ENCODE results near the gene ANO7. TPM values are rescaled to one million over a fixed set of nuclear protein-coding genes. Genes with fewer than 3 reads are reported as not detected.

The ANO7 gene
- total RNA-seq, 1 donor from 2014 or later = 0.81 TPM

GRCh38 chr2:241218131-241219029 lies 29.9 kb downstream of the ANO7 start:
- no peak for ATAC-seq
- DNase-seq (ENCODE audit: missing footprints) = peak; percentile 83
- intact Hi-C loops (cut with DNase I) = loop anchor here (5.0 kb wide), 2 partner anchors 66 to 116 kb away; partner anchors contain the start of genes MTERF4 and PPP1R7

GRCh38 chr2:241219030-241219382 lies 30.5 kb downstream of the ANO7 start:
- ATAC-seq (no peak), DNase-seq (ENCODE audit: missing footprints) (no peak)
- intact Hi-C loops (cut with DNase I) = loop anchor here (5.0 kb wide), 2 partner anchors 67 to 117 kb away; partner anchors contain the start of genes MTERF4 and PPP1R7

GRCh38 chr2:241219856-241220356 lies 31.4 kb downstream of the ANO7 start:
- intact Hi-C loops (cut with DNase I) = loop anchor here (5.0 kb wide), 2 partner anchors 68 to 118 kb away; partner anchors contain the start of genes MTERF4 and PPP1R7
- ATAC-seq = no peak
- no peak for DNase-seq (ENCODE audit: missing footprints)

DNA sequence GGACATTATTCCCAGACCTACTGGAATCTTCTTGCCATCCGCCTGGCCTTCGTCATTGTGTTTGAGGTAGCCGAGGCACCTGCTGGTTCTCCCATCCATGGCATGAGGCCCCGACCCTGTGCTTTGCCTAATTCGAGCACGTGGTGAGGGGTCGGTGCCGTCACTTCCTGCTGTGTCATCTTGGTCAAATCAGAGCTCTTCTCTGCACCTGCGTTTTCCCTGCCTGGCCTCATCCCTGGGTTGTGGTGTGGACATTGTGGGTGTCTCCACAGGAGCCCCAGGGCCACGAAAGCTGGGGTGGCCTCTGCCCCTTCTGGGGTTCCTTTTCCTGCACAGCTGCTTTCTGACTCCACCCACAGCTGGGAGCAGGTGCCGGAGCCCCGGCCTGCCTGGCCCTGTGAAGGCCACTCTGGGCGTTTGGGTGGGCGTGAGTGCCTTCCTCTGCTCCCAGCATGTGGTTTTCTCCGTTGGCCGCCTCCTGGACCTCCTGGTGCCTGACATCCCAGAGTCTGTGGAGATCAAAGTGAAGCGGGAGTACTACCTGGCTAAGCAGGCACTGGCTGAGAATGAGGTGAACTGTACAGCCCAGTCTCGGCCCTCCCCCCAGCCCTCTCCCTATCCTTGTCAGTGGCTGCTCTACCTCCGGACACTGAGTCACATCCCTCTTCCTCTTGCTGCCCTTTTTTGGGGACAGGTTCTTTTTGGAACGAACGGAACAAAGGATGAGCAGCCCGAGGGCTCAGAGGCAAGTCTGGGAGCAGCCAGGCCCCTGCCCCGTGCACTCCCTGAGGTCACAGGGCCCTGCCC lies 34.9 kb downstream of the ANO7 start:
- DNase-seq (ENCODE audit: missing footprints) (peak; percentile 51), ATAC-seq (no peak)
- intact Hi-C loops (cut with DNase I) = no loop called here

- peak; percentile 69 for DNase-seq (ENCODE audit: missing footprints)
- peak; percentile 43 for ATAC-seq
- intact Hi-C loops (cut with DNase I) = no loop called here
Measured at GRCh38 chr2:241224018-241224850, 35.8 kb downstream of the ANO7 start.

DNA sequence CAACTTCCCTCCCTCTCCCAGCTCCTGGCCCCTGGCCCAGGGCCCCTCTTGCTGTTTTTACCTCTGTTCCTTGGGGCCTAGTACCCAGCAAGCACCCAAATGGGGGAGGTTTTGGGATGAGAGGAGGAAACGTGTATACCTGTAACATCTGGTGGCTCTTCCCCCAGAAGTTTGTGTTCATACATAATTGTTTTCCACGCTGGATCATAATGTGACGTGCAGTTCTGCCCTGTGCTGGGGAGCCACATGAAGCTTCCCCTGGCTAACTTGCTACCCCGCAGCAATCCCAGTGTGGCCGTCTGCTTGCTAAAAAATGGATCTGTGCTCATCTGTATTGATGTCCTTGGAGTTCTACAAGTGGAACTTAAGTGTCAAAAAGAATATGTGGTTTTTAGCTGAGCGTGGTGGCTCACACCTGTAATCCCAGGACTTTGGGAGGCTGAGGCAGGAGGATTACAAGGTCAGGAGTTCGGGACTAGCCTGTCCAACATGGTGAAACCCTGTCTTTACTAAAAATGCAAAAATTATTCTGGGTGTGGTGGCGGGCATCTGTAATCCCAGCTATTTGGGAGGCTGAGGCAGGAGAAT lies 36.5 kb downstream of the ANO7 start:
- DNase-seq (ENCODE audit: missing footprints) (peak; percentile 25), ATAC-seq (no peak)
- intact Hi-C loops (cut with DNase I) = no loop called here

GRCh38 chr2:241225545-241225944 lies 37.1 kb downstream of the ANO7 start:
- no peak for ATAC-seq
- intact Hi-C loops (cut with DNase I) = no loop called here
- peak; percentile 25 for DNase-seq (ENCODE audit: missing footprints)

DNA sequence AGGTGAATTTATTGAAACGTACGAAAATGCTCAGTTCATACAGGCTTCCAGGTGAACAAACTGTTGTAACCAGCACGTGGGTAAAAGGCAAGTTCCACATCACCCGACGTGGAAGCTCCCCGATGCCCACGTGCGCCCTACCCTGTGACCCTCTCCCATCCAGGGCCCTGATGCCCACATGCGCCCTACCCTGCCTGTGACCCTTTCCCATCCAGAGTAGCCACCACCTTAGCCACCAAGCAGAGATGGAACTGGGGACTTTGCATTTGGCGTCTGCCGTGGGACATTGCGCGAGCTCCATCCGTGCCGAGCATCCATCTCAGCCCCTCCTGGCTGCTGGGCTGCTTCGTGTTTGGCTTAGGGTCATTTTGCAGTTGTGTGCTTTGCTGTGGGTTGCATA lies 37.5 kb downstream of the ANO7 start:
- DNase-seq (ENCODE audit: missing footprints) (peak; percentile 20), ATAC-seq (no peak)
- intact Hi-C loops (cut with DNase I) = no loop called here

DNA sequence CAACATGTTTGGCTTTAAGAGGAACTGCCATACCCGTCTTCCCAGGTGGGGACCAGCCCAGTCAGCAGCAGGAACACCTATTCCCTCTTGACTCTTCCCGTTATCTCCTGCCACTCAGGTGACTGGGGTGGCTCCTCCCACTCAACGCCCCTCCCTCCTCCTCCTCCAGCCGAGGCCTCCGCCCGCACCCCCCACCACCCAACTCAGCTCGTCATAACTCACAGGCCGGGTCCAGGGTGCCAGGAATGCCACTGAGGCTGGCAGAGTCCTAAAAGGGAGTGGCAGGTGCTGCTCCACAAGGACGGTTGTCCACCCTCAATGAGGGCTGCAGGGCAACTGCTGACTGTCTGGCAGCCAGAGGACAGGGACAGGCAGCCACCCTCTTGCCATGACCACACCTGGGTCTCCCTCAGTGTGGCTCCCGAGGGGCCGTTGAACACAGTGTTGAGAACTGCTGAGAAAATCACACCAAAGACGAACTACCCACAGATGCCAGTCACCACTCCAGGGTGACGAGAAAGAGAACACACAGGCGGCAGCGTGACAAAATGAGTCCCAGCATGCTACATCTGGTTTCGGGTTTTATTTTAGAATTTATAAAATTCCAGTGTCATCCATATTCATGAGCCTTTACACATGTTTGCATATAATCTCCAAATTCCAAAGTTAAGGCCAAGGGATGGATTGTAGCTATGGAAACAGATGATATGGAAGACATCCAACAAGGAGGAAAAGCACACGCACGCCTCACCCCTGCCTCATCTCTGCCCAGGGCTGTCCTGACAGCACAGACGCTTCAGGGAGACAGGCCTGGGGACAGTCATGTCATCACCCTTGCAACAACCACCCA lies 38.5 kb downstream of the ANO7 start:
- intact Hi-C loops (cut with DNase I) = no loop called here
- peak; percentile 46 for ATAC-seq
- DNase-seq (ENCODE audit: missing footprints) = peak; percentile 33

DNA sequence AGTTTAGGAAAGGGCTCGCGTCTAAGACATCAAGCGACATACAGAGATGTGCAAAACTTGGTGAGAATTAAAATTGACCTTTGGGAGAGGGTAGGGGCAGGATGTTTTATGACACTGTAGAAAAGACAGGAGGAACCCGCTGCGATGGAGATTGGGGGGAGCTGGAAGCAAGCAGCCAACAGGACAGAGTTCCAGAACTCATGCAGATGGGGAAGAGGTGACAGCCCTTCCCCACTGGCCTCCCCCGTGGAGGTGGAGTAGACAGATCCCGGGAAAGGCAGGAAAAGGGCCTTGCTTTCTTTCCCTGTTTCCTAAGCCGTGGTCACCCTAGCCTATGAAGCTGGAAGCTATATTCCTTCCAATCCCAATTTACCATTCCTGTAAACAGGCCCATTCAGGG lies 39.1 kb downstream of the ANO7 start:
- intact Hi-C loops (cut with DNase I) = no loop called here
- ATAC-seq (no peak), DNase-seq (ENCODE audit: missing footprints) (peak; percentile 20)

DNA sequence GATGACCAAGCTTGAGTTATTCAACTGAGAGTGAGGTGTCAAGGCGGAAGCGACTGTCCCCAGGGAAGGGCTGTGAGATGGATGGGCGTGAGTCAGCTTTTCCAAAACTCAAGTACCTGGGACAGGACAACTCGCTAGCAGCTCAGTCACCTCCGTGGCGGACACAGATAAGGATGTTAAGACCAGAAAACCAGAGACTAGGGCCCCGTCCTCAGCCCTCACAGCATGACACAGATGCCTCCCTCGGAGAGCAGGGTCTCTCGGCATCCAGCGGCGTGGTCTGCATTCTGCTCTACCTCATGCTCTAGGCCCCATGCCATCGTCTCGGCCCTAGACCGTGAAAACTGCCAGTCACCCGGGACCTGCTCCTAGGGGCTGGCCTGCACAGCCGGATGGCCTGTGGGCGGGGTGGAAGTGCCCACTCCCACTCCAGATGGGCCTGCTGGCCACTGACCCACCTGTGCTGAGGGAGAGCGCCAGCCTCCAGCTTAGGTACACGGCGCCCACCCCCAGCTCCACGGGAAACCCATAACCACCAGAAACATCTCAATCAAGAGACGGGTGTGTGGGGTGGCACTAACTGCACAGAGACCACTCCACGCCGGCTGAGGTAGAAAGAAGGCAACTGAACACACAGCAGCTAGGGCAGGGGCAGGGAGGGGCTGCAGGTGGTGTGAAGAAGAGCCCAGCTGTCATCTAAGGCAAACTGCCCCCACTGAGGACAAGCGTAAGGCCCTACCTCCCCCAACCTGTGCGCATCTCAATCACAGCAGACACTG lies 39.8 kb downstream of the ANO7 start:
- peak; percentile 58 for DNase-seq (ENCODE audit: missing footprints)
- ATAC-seq = no peak
- intact Hi-C loops (cut with DNase I) = no loop called here

DNA sequence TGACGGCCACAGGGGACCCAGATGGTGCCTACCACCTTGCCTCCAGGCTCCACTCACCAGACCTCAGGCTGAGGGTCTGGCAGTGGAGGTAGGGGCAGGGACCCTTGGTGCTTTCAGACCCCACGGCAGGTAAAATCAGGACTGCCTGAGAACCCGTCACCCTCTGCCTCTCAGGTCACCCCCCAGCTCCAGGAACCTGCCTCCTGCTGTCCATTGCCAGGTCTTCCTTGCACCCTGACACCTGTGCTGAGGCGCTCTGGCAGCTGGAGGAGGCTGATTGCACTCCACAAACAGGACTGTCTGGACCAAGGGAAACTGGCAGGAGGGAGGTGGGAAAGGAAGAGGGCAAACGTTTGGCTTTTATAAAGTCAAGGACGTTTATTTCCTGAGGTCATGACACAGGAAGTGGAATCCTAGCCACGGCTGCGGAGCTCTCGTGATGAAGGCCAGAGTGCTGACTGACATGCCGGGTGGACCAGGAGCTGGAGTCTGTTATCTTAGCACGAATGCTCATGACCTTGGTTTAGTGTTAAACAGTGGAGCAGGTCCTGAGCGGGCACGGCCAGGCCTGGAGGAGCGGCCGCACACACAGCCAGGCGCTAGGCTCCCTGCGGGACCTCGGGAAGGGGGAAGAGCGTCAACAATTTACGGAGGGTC lies 40.5 kb downstream of the ANO7 start:
- peak; percentile 57 for DNase-seq (ENCODE audit: missing footprints)
- peak; percentile 36 for ATAC-seq
- intact Hi-C loops (cut with DNase I) = no loop called here

- intact Hi-C loops (cut with DNase I) = no loop called here
- ATAC-seq (no peak), DNase-seq (ENCODE audit: missing footprints) (peak; percentile 40)
Measured at GRCh38 chr2:241229563-241230401, 41.3 kb downstream of the ANO7 start.

GRCh38 chr2:241230435-241230834 lies 42.0 kb downstream of the ANO7 start:
- intact Hi-C loops (cut with DNase I) = no loop called here
- peak; percentile 51 for DNase-seq (ENCODE audit: missing footprints)
- ATAC-seq = no peak

Measured in Right ventricle myocardium inferior (tissue), 1 donor.